GM21515 (cell line): ENCODE results near the gene GNAL.
A peak's percentile ranks its signal among the peaks of the same experiment; 100 is the strongest.
"Not testable (repeated sequence)": the region's sequence is repeated elsewhere in the genome, so short reads cannot be mapped to it uniquely, and the experiment has no call there.

Experiments
- ATAC-seq: cut with Tn5 transposase; IDR thresholded peaks from one replicate; pipeline ENCODE4 v1.9.1; 2021; ENCODE audit not compliant: unreplicated experiment

The GNAL gene

GRCh38 chr18:11842562-11842961, 153.5 kb downstream of the GNAL start:
- no peak for ATAC-seq

DNA sequence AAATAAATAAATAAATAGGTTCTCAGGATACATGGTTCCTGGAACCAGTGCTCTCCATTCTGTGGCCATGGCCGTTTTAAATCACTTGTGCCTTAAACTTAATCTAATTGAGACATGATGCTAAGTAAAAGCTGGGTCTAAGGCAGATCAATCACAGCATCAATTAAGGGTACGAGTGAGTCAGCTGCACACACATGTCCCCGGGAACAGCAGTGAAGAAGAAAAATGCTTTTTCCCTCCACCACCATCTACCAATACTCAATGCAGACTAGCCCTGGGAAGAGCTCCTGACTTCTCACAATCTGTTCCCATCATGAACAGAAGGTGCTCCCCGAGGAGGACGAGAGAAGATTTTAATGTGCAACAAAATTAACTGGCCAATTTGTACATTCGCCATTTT, 155.4 kb downstream of the GNAL start:
- ATAC-seq: no peak

GRCh38 chr18:11845654-11846053, 156.6 kb downstream of the GNAL start:
- ATAC-seq: no peak

GRCh38 chr18:11847811-11848210, 158.7 kb downstream of the GNAL start:
- ATAC-seq: no peak

GRCh38 chr18:11849279-11849678, 160.2 kb downstream of the GNAL start:
- no peak for ATAC-seq

GRCh38 chr18:11849841-11850634, 161.0 kb downstream of the GNAL start:
- ATAC-seq: no peak

- ATAC-seq: peak; percentile 34
Measured at GRCh38 chr18:11850821-11851145, 161.7 kb downstream of the GNAL start.

GRCh38 chr18:11851146-11851805, 162.2 kb downstream of the GNAL start, which contains the start of gene CHMP1B:
Gene CHMP1B, plus strand, starts transcription at chr18:11851413. Its CDS starts 99 bp downstream, at chr18:11851512.
- peak; percentile 87 for ATAC-seq

- peak; percentile 27 for ATAC-seq
Measured at GRCh38 chr18:11851806-11852337, 162.8 kb downstream of the GNAL start.

DNA sequence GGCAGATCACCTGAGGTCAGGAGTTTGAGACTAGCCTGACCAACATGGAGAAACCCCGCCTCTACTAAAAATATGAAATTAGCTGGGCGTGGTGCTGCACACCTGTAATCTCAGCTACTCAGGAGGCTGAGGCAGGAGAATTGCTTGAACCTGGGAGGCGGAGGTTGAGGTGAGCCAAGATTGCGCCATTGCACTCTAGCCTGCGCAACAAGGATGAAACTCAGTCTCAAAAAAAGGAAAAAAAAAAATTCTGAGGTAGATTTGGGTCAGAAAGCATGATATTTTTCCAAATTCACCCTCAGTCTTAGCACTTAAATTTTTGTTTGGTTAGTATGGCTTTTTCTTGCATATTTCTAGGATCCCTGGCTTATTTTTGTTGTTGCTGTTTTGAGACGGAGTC, 165.5 kb downstream of the GNAL start:
- ATAC-seq: not testable (repeated sequence)

DNA sequence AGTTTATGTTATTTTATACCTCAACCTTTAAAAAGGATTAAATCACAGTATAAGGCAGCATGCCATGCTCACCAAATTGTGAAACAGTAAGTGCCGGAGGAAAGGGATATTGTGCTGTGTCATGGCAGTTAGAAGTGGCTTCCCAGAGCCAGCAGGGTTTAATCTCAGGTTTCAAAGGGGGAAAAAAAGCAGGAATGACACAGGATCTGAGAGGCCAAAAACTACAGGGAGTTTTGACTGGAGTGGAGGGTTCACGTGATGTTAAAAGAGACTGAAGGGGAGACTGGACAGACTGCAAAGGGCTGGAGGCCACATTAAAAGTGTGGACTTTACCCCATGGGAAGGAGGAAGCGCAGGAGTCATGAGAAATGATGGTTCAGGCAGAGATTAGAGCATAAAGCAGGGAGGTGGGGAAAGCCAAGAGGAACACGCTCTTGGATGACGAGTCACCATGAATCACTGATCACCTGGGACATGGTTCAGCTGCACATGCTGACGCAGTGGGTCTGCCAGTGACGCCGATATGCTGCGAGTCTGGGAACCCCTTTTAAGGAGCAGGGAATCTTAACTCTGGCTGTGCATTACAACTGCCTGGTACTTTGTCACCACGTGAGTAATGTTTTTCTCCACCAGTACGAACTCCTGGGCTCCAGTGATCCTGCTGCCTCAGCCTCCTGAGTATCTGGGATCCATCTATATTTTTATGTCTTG, 168.3 kb downstream of the GNAL start:
- no peak for ATAC-seq

- ATAC-seq: no peak
Measured at GRCh38 chr18:11859282-11859830, 170.3 kb downstream of the GNAL start.

GRCh38 chr18:11859903-11860407, 170.9 kb downstream of the GNAL start:
- no peak for ATAC-seq

- ATAC-seq: no peak
Measured at GRCh38 chr18:11860594-11861450, 171.8 kb downstream of the GNAL start.

DNA sequence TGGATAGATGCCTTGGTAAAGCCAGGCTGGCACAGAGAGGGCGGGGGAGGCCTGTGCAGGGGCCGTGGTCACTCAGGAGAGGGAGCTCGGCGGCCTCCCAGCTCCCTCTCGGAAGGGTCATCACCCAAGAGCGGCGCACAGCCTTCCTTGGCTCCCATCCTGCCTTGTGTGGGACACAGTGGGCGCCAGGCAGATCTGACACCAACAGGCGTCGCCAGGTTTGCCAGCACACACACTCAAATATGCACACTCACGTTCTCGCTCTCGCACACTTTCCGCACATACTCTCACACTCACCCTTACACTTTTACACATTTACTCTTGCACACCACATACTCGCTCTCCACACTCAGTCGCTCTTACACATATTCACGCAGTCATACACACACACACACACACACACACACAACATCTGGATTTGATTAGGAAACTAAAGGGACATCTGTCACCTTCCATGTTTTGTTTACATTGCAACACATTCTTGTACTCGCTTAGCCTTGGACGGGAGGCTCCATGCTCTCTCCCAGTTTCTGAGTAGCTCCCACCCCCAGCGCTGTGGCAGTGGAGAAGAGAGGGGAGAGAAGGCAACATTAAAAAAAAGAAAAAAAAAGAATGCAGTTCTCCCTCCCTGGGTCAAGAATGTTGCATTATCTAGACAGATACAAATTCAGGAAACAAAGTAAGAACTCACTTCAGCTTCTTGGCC, 172.7 kb downstream of the GNAL start:
- no peak for ATAC-seq

DNA sequence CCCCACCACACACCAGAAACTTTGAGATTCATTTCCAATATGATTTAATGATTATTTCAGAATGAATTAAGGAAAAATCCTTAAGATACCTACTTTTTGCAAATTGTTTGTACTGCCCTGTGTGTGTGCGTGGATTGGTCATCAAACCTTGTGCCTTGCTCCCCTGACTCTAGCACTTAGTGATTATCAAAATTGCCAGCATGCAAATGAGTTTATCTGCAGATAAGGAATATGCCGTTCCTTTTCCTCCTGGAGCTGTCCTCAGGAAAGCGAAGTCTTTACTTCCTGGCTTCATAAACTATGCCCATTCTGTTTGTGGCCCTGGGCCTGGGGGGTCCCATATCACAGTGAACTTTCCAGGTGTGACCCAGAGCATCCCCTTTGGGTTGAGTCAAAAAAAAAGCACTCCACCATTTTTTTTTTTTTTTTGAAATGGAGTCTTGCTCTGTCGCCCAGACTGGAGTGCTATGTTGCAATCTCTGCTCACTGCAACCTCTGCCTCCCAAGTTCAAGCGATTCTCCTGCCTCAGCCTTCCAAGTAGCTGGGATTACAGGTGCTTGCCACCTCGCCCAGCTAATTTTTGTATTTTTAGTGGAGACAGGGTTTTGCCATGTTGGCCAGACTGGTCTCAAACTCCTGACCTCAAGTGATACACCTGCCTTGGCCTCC, 173.5 kb downstream of the GNAL start:
- no peak for ATAC-seq

DNA sequence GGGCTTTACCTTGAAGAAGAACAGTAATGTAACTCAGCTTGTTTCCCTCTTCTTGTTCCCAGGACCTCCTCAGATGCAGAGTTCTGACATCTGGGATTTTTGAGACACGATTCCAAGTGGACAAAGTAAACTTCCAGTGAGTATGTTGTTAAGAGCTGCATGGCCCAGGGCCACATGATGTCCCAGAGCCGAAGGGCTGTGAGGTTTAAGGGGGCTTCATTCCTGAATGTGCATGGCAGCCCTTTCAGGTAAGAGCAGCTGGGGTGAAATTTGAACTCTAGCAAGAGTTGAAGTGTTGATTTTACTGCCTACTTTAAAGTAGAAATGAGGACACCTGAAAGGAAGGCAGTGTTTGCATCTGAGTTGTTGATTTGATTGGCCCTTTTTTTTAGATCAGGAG, 175.4 kb downstream of the GNAL start:
- ATAC-seq: no peak

GRCh38 chr18:11865071-11865470, 176.0 kb downstream of the GNAL start:
- no peak for ATAC-seq

DNA sequence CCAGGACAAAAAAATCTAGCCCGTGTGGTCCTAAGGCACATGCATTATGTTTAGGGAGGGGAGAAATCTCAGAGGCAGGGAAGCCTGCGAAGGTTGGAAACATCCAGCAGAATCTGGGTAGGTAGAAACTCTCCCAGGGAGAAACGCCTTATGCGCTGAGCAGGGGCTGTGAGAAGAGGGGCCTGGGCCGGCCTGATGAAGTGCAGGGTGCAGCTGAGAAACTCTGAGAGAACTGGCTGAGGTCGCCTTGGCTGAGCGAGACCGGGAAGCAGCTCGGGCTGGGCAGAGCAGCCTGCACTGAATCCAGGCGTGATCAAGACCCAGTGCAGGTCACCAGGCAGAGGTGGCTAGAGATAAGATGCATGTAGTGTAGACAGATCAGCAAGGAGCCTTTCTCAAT, 177.3 kb downstream of the GNAL start:
- ATAC-seq: no peak
